Peyer's patch (tissue), 4 donors: ENCODE measurements around the gene KRTAP10-5.

ENCODE experiments used
- CTCF ChIP-seq, 6 experiments: fragments of 450-650 bp in 4 of 6; fragments of 200-600 bp in 2 of 6; sonication (generic) in 1 of 6; IDR thresholded peaks; one replicate each; pipeline ENCODE4 v1.5.1; 2017 to 2019; ENCODE audit warnings: antibody characterized with exemption in 6 of 6, mild to moderate bottlenecking in 3 of 6, moderate library complexity in 1 of 6
- POLR2A ChIP-seq, 2 donors: fragments of 450-650 bp; IDR thresholded peaks; one replicate each; pipeline ENCODE4 v1.5.1; 2017; ENCODE audit warnings: antibody characterized with exemption in 2 of 2, mild to moderate bottlenecking in 2 of 2, moderate library complexity in 2 of 2

GRCh38 chr21:44557491-44558328 lies 22.7 kb downstream of the KRTAP10-5 start:
- no peak for TF ChIP-seq CTCF (IDR thresholded peaks at IDR 0.05)
- no peak for TF ChIP-seq POLR2A (IDR thresholded peaks at IDR 0.05)
